Ascending aorta (tissue), 2 donors: Measurements from ENCODE around the gene FBP2. TPM values are rescaled to one million over a fixed set of nuclear protein-coding genes. Genes with fewer than 3 reads are reported as not detected.

Experiments used
- DNase-seq, 2 donors: peaks; one replicate each; pipeline ENCODE4 v3.0.0-alpha.2; 2019; ENCODE audit warnings: low spot score in 2 of 2
- H3K27ac ChIP-seq, 2 donors: fragments of 200-600 bp; sonication (generic); one replicate each; pipeline ENCODE4 v1.5.1; 2016 to 2017; ENCODE audit warnings: mild to moderate bottlenecking in 1 of 2
- H3K27me3 ChIP-seq: fragments of 200-600 bp; sonication (generic); one replicate; pipeline ENCODE4 v1.5.1; 2017
- H3K36me3 ChIP-seq, 2 donors: fragments of 200-600 bp; sonication (generic); one replicate each; pipeline ENCODE4 v1.5.1; 2016
- H3K4me1 ChIP-seq, 2 donors: fragments of 200-600 bp; sonication (generic); one replicate each; pipeline ENCODE4 v1.5.1; 2016 to 2017; ENCODE audit warnings: mild to moderate bottlenecking in 1 of 2
- H3K4me3 ChIP-seq, 2 donors: fragments of 200-600 bp; sonication (generic); one replicate each; pipeline ENCODE4 v1.5.1; 2016 to 2017; ENCODE audit warnings: mild to moderate bottlenecking in 1 of 2
- H3K9me3 ChIP-seq, 2 donors: fragments of 200-600 bp; sonication (generic); one replicate each; pipeline ENCODE4 v1.5.1; 2016
- CTCF ChIP-seq, 3 experiments: fragments of 200-600 bp in 2 of 3; fragments of 450-650 bp in 1 of 3; sonication (generic) in 2 of 3; IDR thresholded peaks; one replicate each; pipeline ENCODE4 v1.5.1; 2016 to 2019; ENCODE audit warnings: antibody characterized with exemption in 3 of 3, mild to moderate bottlenecking in 1 of 3, moderate library complexity in 1 of 3
- intact Hi-C: fragments of 100-400 bp; cut with DNase I; formaldehyde crosslinking; loops from one replicate; pipeline ENCODE4 v1.15.1; 2023
- total RNA-seq: library from RNA; depleted of rRNA; stranded (reverse); fragments of >200 nt; gene quantifications from one replicate; pipeline ENCODE4 v1.1.0, GENCODE V29; 2016

The FBP2 gene
- total RNA-seq, 1 donor from 2014 or later, result not detected

GRCh38 chr9:94625835-94626234 lies 32.2 kb upstream of the FBP2 start:
- Histone ChIP-seq H3K4me3 (no peak overlapping the region), H3K27me3 (no peaks in the 10 kb centered on the region), H3K36me3 (no peaks in the 10 kb centered on the region), H3K27ac (no peak overlapping the region), H3K9me3 (no peaks in the 10 kb centered on the region), H3K4me1 (peaks cover 0 to 4% of the 10 kb centered on the region in 2 donors)
- no peak for DNase-seq
- intact Hi-C loops, result no loop called here
- TF ChIP-seq CTCF (IDR thresholded peaks at IDR 0.05), result no peak

- peak overlapping the region; percentile 2 to 37 for H3K27ac ChIP-seq
- intact Hi-C loops, result no loop called here
Measured at GRCh38 chr9:94624629-94625028, 31.0 kb upstream of the FBP2 start.

GRCh38 chr9:94623253-94623652 lies 29.6 kb upstream of the FBP2 start:
- intact Hi-C loops, result no loop called here
- Histone ChIP-seq H3K4me1 (peaks cover 0 to 8% of the 10 kb centered on the region in 2 donors), H3K9me3 (no peaks in the 10 kb centered on the region), H3K27ac (no peak overlapping the region), H3K36me3 (no peaks in the 10 kb centered on the region), H3K4me3 (no peak overlapping the region), H3K27me3 (no peaks in the 10 kb centered on the region)
- no peak for DNase-seq
- TF ChIP-seq CTCF (IDR thresholded peaks at IDR 0.05), result no peak

More at GRCh38 chr9:94624629-94625028, 31.0 kb upstream of the FBP2 start:
- Histone ChIP-seq H3K4me1 (peaks cover 0 to 4% of the 10 kb centered on the region in 2 donors), H3K36me3 (no peaks in the 10 kb centered on the region), H3K4me3 (no peak overlapping the region), H3K9me3 (no peaks in the 10 kb centered on the region), H3K27me3 (no peaks in the 10 kb centered on the region)
- DNase-seq, result no peak
- no peak for TF ChIP-seq CTCF (IDR thresholded peaks at IDR 0.05)

GRCh38 chr9:94622087-94622800 lies 28.6 kb upstream of the FBP2 start:
- Histone ChIP-seq H3K27me3 (no peaks in the 10 kb centered on the region), H3K4me1 (peaks cover 0 to 8% of the 10 kb centered on the region in 2 donors), H3K27ac (no peak overlapping the region), H3K36me3 (no peaks in the 10 kb centered on the region), H3K4me3 (no peak overlapping the region), H3K9me3 (no peaks in the 10 kb centered on the region)
- no peak for TF ChIP-seq CTCF (IDR thresholded peaks at IDR 0.05)
- no peak for DNase-seq
- intact Hi-C loops, result no loop called here

- TF ChIP-seq CTCF (IDR thresholded peaks at IDR 0.05), result no peak
- no peaks in the 10 kb centered on the region for H3K36me3 ChIP-seq
- intact Hi-C loops, result no loop called here
- no peaks in the 10 kb centered on the region for H3K9me3 ChIP-seq
- peaks cover 0 to 4% of the 10 kb centered on the region in 2 donors for H3K4me1 ChIP-seq
- DNase-seq, result no peak
- H3K27ac ChIP-seq, result peak overlapping the region; percentile 37 to 39
- no peak overlapping the region for H3K4me3 ChIP-seq
- H3K27me3 ChIP-seq, result no peaks in the 10 kb centered on the region
Measured at GRCh38 chr9:94619026-94619425, 25.4 kb upstream of the FBP2 start.
